DND-41 (cell line): Measurements from ENCODE around the gene PLEKHA8.

Experiments
- ATAC-seq: fragments of 200-7000 bp; cut with Tn5 transposase; 3 replicates; pipeline ENCODE4 v1.9.1; 2021; ENCODE audit warnings: low read depth; ENCODE audit not compliant: insufficient read depth
- DNase-seq: peaks from one replicate; pipeline ENCODE4 v3.0.0-alpha.2; 2020
- H2AFZ ChIP-seq: 2 replicates; pipeline ENCODE4 v1.6.0; 2012; ENCODE audit warnings: low read depth, low read length
- H3K27ac ChIP-seq: 2 replicates; pipeline ENCODE4 v1.5.1; 2012; ENCODE audit warnings: low read length, inconsistent platforms
- H3K27me3 ChIP-seq: fragments of 200-600 bp; sonication (generic); 2 replicates; pipeline ENCODE4 v1.6.0; 2012; ENCODE audit warnings: low read length, mild to moderate bottlenecking, inconsistent platforms; ENCODE audit not compliant: insufficient read depth, poor library complexity
- H3K36me3 ChIP-seq: 2 replicates; pipeline ENCODE4 v1.5.1; 2012; ENCODE audit warnings: low read length, inconsistent platforms; ENCODE audit not compliant: insufficient read depth
- H3K4me1 ChIP-seq: 2 replicates; pipeline ENCODE4 v1.5.1; 2012; ENCODE audit warnings: mild to moderate bottlenecking, low read length; ENCODE audit not compliant: insufficient read depth
- H3K4me2 ChIP-seq: 2 replicates; pipeline ENCODE4 v1.6.0; 2012; ENCODE audit warnings: mild to moderate bottlenecking, moderate library complexity, low read length, inconsistent platforms; ENCODE audit not compliant: insufficient read depth
- H3K4me3 ChIP-seq, 2 experiments: fragments of 200-600 bp in 1 of 2; shearing (Covaris generic) in 1 of 2; 2 replicates each; pipeline ENCODE4 v1.5.1; 2012 to 2016; ENCODE audit warnings: inconsistent platforms in 2 of 2, low read length in 2 of 2, mild to moderate bottlenecking in 2 of 2, low read depth in 1 of 2, moderate library complexity in 1 of 2
- H3K79me2 ChIP-seq: 2 replicates; pipeline ENCODE4 v1.6.0; 2012; ENCODE audit warnings: low read length, inconsistent platforms; ENCODE audit not compliant: insufficient read depth
- H3K9ac ChIP-seq: 2 replicates; pipeline ENCODE4 v1.6.0; 2012; ENCODE audit warnings: low read depth, mild to moderate bottlenecking, inconsistent platforms, low read length, moderate library complexity
- H3K9me3 ChIP-seq: 2 replicates; pipeline ENCODE4 v1.5.1; 2012; ENCODE audit warnings: low read length, moderate library complexity, mild to moderate bottlenecking, inconsistent platforms; ENCODE audit not compliant: insufficient read depth, severe bottlenecking
- H4K20me1 ChIP-seq: 2 replicates; pipeline ENCODE4 v1.6.0; 2012; ENCODE audit warnings: low read length; ENCODE audit not compliant: insufficient read depth
- EZH2 ChIP-seq: IDR thresholded peaks from 3 replicates; pipeline ENCODE4 v1.6.1; 2012; ENCODE audit warnings: borderline replicate concordance, low read depth, mild to moderate bottlenecking, moderate library complexity, low read length, inconsistent platforms; ENCODE audit not compliant: severe bottlenecking
- TF ChIP-seq, protein P1 (sequence below): IDR thresholded peaks from 2 replicates; pipeline ENCODE4 v1.5.1; 2012; ENCODE audit warnings: borderline replicate concordance, low read length, moderate library complexity, mild to moderate bottlenecking; ENCODE audit not compliant: poor library complexity, severe bottlenecking; ENCODE audit errors: extremely low read depth

PLEKHA8 gene

GRCh38 chr7:30034501-30034900 is 6.3 kb downstream of the PLEKHA8 start:
- Histone ChIP-seq H3K9me3 (no peaks in the 10 kb centered on the region), H3K4me3 (no peak overlapping the region), H3K4me2 (no peak overlapping the region), H3K79me2 (peaks cover 38% of the 10 kb centered on the region), H3K4me1 (peaks cover 20% of the 10 kb centered on the region), H3K27me3 (no peaks in the 10 kb centered on the region), H3K9ac (no peak overlapping the region), H3K27ac (no peak overlapping the region), H4K20me1 (peaks cover 23% of the 10 kb centered on the region; the same call in 1 of the 2 replicates), H2AFZ (no peak overlapping the region), H3K36me3 (no peaks in the 10 kb centered on the region)
- DNase-seq (no peak), ATAC-seq (no peak)
- TF ChIP-seq, protein P1, sequence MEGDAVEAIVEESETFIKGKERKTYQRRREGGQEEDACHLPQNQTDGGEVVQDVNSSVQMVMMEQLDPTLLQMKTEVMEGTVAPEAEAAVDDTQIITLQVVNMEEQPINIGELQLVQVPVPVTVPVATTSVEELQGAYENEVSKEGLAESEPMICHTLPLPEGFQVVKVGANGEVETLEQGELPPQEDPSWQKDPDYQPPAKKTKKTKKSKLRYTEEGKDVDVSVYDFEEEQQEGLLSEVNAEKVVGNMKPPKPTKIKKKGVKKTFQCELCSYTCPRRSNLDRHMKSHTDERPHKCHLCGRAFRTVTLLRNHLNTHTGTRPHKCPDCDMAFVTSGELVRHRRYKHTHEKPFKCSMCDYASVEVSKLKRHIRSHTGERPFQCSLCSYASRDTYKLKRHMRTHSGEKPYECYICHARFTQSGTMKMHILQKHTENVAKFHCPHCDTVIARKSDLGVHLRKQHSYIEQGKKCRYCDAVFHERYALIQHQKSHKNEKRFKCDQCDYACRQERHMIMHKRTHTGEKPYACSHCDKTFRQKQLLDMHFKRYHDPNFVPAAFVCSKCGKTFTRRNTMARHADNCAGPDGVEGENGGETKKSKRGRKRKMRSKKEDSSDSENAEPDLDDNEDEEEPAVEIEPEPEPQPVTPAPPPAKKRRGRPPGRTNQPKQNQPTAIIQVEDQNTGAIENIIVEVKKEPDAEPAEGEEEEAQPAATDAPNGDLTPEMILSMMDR = no peak
- TF ChIP-seq EZH2 = no peak

- H4K20me1 ChIP-seq = peaks cover 12% of the 10 kb centered on the region; the same call in 1 of the 2 replicates
- no peak for ATAC-seq
- H3K36me3 ChIP-seq = no peaks in the 10 kb centered on the region
- peaks cover 33% of the 10 kb centered on the region for H3K79me2 ChIP-seq
- no peak overlapping the region for H3K4me2 ChIP-seq
- no peaks in the 10 kb centered on the region for H3K27me3 ChIP-seq
- no peak overlapping the region for H2AFZ ChIP-seq
- no peak overlapping the region for H3K27ac ChIP-seq
- H3K4me1 ChIP-seq = peaks cover 3% of the 10 kb centered on the region; the same call in 1 of the 2 replicates
- H3K9ac ChIP-seq = no peak overlapping the region
- H3K4me3 ChIP-seq = no peak overlapping the region
- TF ChIP-seq, protein P1 = no peak
- TF ChIP-seq EZH2 = no peak
- no peaks in the 10 kb centered on the region for H3K9me3 ChIP-seq
- no peak for DNase-seq
These were observed 8.0 kb downstream of the PLEKHA8 start for GRCh38 chr7:30036220-30036619.

DNA sequence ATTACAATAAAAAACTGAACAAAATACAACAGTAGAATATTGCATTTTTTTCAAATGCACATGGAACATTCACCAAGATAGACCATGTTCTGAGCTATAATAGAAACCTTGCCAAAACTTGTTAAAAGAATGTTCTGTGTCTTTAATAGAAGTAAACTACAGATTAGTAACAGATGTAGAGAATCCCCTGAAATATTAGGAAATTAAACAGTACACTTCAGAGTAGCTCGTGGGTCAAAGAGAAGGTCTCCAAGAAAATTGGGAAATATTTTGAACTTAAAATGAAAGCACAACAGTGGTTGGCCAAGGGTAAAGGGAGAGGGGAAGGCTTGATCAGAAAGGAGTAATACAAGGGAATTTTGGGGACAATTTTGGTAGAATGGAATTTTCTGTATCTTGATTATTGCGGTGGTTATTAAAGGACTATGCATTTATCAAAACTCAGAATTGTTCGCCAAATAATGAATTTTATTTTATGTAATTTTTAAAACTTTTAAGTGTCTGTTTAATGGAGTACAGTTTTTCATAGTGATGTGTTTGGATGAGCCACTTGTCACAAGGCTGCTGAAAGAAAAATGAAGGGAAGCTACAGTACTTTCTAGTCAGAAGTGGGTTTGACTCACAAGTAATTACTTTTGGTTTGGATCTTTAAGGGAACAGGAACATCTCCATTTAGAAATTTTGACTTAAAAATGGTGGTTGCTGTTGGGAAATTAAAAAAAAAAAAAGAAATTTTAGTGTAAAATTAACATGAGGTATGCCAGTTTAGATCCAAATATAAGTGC is 10.2 kb downstream of the PLEKHA8 start:
- Histone ChIP-seq H3K27ac (no peak overlapping the region), H3K4me1 (no peaks in the 10 kb centered on the region), H3K4me3 (no peak overlapping the region), H3K27me3 (no peaks in the 10 kb centered on the region), H3K9ac (no peak overlapping the region), H2AFZ (no peak overlapping the region), H3K9me3 (no peaks in the 10 kb centered on the region), H4K20me1 (peaks cover 2% of the 10 kb centered on the region; the same call in 1 of the 2 replicates), H3K79me2 (peaks cover 31% of the 10 kb centered on the region), H3K4me2 (no peak overlapping the region), H3K36me3 (no peaks in the 10 kb centered on the region)
- DNase-seq = no peak
- TF ChIP-seq, protein P1 = no peak
- no peak for TF ChIP-seq EZH2
- ATAC-seq = no peak
